ENCODE data around the gene METTL16.

GRCh38 chr17:2378905-2379304 lies 132.8 kb downstream of the METTL16 start:
- TF ChIP-seq CTCF (conservative IDR thresholded peaks at IDR 0.05; ENCODE audit: low read depth in 2 of 2) (no peak), REST (IDR thresholded peaks at IDR 0.05; ENCODE audit: unreplicated experiment) (no peak), JUNB (IDR thresholded peaks at IDR 0.05; ENCODE audit: unreplicated experiment) (no peak), ETS1 (IDR thresholded peaks at IDR 0.05) (no peak), POLR2AphosphoS5 (IDR thresholded peaks at IDR 0.05; ENCODE audit: low read depth) (no peak)

Data from GM23338 (cell line).